ENCODE measurements around the gene ADAM11.
"Not testable (repeated sequence)": the region's sequence is repeated elsewhere in the genome, so short reads cannot be mapped to it uniquely, and the experiment has no call there.

ADAM11 gene, protein sequence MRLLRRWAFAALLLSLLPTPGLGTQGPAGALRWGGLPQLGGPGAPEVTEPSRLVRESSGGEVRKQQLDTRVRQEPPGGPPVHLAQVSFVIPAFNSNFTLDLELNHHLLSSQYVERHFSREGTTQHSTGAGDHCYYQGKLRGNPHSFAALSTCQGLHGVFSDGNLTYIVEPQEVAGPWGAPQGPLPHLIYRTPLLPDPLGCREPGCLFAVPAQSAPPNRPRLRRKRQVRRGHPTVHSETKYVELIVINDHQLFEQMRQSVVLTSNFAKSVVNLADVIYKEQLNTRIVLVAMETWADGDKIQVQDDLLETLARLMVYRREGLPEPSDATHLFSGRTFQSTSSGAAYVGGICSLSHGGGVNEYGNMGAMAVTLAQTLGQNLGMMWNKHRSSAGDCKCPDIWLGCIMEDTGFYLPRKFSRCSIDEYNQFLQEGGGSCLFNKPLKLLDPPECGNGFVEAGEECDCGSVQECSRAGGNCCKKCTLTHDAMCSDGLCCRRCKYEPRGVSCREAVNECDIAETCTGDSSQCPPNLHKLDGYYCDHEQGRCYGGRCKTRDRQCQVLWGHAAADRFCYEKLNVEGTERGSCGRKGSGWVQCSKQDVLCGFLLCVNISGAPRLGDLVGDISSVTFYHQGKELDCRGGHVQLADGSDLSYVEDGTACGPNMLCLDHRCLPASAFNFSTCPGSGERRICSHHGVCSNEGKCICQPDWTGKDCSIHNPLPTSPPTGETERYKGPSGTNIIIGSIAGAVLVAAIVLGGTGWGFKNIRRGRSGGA

DNA sequence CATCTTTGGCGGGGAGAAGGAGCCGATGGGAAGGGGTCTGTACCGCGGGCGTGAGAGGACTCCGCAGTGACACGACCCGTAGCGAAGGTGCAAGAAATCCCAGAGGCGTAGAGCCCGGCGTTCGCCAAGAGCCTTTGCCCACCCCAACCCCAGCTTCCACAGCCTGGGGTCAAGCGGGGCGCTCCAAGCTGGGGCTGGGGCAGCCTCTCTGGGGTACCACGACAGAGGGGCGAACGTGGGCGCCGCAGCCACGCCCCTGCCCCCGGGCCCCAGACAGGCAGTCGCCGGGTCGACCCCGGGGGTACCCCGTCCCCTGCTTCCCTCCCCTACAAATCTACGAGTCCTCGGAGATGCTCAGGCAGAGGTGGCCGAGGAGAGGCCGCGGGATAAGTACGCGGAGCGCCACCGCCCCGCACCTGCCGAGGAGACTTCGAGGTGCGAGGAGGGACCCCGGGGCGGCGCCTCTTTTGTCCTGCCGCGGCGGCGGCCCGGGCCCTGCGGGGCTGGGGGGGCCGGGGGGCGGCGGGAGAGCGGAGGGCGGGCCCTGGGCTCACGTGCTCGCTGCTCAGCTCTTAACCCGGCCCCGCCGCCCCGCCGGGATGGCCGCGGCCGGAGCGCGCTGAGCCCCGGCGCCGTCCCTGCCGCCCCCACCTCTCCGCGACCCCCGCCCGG, at the start of gene ADAM11:
Gene ADAM11, plus strand, starts transcription at position 575 of the 672 bp plus-strand sequence. CDS start 212 bp downstream, outside the sequence.
- DNase-seq = no peak

DNA sequence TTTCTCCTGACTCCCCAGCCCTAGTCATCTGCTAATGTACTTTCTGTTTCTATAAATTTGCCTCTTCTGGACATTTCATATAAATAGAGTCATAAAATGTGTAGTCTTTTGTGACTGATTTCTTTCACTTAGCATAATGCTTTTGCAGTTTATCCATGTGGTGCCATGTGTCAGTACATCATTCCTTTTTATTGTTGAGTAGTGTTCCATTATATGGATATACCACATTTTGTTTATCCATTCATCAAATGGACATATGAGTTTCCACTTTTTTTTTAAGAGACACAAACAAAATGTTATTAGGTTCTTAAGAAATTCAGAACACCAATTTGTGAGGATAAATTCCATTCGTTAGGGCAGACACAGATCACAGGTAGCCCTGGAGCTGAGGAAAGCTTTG, 39.3 kb upstream of the ADAM11 start:
- no peak for DNase-seq

DNA sequence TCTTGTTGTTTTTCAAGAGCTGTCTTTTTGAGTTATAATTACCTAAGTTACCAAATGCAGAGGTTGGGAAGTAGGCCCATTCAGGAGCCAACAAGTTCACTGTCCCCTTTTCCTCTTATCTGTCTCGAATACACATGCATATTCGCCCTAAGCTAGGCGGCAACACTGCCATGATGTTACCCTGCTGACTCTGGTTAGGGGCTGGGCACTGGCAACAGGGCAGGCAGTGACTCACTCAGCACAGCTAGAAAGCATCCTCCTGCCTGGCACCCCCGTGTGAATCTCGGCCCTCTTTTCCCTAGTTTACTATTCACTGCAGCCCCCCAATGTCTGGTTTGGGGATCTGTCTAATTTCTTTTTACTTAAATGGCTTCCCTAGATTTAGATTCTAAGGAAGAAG, 36.5 kb upstream of the ADAM11 start:
- no peak for DNase-seq

DNA sequence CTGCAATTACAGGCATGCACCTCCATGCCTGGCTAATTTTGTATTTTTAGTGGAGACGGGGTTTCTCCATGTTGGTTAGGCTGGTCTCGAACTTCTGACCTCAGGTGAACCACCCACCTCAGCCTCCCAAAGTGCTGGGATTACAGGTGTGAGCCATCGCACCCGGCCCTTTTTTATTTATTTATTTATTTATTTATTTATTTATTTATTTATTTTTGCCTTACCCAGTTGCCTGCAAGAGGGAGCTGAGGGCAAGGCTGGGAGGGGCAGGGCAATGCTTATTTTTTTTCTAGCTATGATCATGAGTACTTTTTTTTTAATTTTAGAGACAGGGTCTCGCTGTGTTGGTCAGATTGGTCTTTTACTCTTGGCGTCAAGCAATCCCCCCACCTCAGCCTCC, 32.7 kb upstream of the ADAM11 start:
- not testable (repeated sequence) for DNase-seq

DNA sequence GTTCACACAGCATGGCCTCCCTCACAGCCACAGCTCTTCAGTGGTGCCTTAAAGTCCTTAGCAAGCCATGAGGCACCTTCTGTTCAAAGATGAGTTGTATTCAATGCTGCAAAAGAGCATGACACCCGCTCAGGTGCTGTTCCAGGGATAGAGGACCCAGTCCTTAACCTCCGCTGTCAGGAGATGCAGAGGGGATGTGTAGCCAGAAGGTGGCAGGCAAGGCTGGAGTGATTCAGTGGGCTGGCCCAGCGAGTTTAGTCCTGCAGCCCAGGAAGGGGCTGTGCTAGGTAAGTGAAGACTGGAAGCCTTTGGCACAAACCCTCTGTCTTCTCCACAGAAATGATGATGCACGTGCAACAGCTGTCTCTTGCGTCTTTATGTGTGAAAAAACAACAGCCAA, 25.0 kb upstream of the ADAM11 start:
- DNase-seq = no peak

DNA sequence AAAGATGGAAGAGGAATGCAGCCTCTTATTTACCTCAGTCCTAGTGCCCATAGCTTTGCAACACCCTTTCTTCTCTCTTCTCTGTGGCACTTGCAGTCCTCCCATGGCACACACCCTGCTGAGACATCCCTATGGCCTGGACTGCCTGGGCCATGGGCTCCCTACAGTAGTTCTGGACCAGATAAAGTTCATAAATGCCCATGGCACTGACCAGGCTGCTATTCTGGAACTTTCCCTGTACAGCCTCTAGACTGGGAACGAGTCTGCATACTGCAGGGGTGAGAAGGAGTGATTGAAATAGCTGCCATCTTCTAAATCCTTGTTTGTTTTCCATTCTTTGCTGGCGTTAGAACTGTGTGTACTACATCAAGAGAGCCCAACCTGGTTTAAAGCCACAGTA, 24.5 kb upstream of the ADAM11 start:
- no peak for DNase-seq

DNA sequence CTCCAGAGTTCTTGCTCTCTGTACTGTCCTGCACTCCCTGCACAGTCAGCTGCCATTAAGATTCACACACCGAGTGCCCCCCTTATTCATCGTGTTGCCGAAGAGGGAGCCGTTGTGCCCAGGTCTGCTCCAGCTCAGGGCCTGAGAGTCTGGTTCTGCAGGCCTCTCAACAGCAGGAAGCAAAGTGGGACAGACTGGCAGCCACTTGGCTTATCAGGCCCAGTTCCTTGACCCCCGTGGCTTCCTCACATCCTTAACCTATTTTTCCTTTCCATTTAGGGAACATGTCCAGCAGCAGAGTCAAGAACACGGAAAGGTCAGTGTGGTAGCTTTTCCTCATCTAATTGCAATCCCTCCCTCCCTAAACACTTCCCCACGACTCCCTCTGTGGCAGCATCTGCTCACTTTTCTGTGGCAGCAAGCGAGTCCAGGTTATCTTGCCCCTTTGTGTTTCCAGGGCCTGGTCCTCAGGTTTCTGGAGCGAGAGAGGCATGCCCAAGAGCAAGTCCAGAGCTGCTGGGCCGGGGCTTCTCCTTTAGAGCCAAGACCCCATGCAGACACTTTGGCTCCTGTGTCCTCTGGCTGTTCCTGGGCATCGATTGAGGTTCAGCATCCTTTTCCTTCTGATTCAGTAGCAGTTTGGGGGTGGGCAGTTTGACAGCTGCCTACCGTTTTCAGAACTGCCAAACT, 22.1 kb upstream of the ADAM11 start:
- DNase-seq = no peak

DNA sequence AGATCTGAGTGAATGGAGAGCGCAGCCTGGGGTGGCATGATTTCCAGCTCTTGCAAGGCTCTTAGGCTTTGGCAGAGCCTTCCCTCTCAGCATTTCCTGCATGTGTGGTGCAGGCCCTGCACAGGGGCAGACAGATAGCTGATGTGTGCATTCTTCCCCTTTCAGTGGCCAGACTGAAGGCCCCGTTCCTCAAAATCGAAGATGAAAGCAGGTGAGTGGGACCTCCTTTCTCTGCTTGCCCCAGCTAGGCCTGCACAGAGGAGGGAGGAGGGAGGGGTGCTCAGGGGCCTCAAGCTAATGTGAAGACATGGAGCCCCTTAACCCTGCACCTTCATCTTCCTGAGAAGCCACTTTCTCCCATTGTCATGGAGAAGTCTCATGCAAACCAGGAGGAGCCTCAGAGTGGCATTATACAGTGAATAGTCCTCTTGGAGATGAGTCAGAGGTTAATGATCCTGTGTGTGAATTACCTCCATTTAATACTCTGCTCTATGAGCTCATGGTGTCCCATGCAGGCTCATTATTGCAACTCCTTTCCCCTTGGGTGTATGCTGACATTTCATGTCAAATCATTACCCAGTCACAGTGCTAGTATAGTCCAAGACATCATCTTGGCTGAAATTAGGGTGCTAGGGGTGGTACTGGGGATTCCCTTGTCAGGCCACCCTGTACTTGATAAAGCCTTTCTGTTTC, 20.4 kb upstream of the ADAM11 start:
- DNase-seq = no peak

DNA sequence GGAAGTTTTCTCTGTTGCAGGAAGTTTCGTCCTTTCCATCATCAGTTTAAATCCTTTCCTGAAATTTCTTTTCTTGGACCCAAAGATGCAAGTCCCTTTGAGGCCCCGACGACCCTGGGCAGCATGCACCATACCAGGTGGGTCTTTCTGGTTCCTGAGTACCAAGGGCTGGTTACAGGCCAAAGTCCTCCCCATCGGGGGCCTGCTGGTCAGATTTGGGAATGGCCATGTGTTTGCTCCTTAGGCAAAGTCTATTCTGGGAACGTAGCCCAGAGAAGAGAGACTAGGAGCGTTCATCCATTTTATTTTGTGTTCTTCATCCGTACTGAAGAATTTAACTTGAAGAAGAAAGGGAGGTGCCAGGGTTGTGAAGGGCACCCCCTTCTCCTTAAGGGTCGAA, 17.5 kb upstream of the ADAM11 start:
- DNase-seq = no peak

DNA sequence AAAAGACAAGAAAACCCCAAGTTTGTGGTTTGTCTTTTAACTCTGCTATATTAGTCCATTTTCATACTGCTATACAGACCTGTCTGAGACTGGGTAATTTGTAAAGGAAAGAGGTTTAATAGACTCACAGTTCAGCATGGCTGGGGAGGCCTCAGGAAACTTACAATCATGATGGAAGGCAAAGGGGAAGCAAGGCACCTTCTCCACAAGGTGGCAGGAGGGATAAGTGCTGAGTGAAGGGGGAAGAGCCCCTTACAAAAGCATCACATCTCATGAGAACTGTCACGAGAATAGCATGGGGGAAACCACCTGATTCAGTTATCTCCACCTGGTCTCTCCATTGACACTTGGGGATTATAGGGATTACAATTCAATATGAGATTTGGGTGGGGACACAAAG, 13.5 kb upstream of the ADAM11 start:
- DNase-seq = no peak

DNA sequence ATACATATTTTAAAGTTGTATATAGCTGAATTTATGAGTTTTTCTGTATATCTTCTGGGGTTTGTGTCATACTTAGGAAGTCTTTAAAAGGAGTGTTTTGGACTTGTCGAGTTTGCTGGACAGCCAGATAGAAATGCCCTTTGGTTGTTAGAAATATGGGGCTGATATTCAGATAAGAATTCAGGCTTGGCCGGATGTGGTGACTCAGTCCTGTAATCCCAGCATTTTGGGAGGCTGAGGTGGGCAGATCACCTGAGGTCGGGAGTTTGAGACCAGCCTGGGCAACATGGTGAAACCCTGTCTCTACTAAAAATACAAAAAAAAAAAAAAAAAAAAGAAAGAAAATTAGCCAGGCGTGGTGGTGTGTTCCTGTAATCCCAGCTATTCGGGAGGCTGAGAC, 13.1 kb upstream of the ADAM11 start:
- not testable (repeated sequence) for DNase-seq

DNA sequence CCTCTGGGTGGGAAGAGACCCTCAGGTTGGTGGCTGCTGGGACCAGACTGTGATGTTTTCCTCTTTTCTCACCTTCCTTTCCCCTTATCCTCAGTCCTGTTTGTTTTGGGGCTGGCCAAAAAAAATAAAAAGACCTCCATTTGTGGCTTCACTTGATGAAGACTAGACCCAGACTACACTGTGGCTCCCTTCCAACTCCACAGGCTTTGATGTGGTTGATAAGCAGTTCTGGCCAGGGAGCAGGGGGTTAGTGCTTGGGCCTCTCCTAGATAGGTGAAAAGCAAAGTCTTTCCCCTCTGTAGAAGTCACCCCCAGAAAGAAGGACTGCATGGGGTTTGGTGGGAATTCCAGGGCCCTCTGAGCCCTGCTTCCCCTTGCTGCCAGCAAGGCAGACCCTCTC, 11.2 kb upstream of the ADAM11 start:
- DNase-seq = no peak

DNA sequence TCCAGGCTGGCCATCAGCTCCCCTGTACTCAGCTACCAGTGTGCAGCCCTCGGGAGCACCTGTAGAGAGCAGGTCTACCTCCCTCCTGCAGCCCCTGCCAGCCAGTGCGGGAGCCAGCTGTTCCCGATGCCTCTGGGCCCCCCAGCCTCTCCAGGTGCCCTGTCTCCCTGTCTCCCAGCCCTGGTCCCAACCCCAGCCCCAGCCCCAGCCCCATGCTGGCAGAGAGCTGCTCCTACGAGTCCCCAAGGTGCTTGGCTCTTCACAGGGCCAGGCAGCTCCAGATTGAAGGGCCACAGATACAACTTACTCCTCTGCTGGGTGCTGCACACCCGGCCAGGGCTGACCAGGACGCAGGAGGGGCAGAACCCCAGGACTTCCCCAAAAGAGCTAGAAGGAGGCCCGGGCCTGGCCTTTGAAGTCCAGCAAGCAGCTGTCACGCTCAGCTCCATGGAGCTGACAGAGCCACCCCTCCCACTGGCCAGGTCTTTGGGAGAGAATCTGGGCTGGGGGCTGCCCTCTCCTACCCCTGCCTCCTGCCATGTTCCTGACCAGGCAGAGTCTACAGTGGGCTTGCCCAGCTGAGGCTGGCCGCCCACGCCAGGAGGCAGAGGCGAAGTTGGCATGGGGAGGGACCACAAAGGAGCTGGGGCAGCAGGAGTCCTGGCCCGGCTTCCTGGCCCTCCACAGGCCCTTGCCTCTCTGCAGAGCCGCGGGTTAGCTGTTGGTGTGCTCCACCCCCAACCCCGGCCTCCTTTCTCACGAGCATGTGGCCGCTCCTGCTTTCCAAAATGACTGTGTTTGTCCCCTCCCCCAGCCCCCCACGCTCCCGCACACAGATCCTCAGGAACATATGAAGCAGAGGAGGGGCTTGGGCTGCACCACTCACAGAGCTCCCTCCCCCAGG, 9.5 kb upstream of the ADAM11 start:
- DNase-seq = no peak

DNA sequence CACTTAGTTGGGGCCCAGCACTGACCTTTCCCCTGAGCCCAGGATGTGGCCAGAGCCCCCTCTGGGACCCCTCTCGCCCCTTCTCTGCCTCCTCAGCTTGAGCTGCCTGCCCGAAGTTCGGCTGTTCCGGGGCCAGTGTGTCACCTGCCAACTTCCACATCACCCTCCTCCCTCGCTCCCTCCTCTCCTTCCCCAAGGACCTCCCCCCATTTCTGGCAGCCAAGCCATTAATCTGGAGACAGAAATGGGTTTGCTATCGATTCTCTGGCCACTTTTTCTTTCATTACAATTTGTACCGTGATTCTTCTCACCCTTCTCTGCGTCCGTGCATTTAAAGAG, 8.8 kb upstream of the ADAM11 start:
- DNase-seq = no peak

DNA sequence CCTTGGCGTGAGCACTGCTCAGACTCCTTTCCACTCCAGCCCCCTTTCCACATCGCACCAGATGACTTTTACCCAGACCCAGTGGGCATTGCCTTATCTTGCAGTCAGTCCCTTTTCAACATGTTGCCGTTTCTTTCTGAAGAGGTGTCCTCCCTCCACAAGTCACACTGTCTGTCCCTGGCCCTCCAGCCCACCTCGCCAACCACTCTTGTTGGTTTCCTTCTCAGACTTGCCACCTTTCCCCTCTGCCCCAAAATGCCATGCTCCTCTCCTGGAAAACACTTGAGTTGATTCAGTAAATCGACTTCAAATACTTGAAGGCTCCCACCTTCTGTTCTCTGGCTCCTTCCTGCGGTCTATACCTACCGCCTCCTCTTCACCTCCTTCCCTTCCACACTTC, 7.5 kb upstream of the ADAM11 start:
- no peak for DNase-seq

DNA sequence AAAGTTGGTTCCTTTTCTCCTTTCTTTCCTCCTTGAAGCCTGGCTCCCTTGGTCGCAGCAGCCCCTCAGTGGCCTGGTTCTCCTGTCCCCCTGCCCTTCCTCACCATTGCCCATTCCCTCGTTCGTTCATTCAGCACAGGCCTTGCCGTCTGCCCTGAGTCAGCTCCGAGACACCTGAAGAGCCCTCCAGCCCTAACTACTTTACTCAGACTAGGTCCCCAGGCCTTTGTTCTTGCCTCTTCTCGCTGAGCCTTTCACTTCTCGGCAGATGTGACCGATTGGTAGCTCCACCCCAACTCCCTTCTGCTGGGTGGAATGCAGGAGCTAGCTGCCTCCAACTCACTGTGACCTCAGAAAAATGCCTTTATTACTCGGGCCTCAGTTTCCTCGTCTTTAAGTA, 7.0 kb upstream of the ADAM11 start:
- DNase-seq = no peak

DNA sequence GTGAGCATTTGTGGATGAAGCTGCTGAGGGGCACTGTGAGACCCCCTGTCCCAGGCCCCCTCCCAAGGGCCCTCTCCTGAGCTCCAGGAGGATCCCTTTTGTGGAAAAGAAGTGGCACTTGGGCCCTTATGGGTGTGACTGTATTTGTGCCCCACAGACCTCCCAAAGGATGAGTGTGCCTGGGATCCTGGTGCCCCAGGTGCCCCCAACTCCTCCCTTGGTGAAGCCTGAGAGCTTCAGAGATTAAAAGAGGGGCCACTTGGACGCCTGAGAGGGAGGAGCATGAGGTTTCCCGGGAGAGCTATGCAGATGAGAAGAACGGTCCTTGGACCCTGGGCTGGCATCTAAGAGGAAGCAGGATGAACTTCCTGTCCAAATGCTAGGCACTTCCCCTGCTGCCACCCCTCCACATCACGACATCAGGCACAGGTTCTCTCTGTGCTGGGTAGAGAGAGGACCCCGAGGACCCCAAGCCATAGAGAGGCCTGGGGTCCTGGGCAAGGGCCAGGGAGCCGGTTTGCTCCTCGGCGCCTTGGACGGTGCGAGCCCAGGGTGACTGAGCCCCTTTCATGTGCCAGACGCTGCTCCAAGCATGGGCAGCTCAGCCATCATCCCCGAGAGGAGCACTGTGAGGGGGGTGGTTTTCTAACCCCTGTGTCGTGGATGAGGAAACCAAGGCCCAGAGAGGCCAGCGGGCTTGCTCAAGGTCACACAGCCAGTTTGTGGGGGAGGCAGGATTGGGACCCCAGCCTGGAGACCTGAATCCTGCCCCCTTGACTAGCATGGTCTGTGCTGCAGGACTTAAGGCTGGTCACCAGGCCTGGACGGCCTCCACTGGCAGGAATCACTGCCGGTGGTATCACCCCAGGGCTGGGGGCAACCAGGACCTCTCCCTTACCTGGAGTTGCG, 5.6 kb upstream of the ADAM11 start:
- DNase-seq = no peak

DNA sequence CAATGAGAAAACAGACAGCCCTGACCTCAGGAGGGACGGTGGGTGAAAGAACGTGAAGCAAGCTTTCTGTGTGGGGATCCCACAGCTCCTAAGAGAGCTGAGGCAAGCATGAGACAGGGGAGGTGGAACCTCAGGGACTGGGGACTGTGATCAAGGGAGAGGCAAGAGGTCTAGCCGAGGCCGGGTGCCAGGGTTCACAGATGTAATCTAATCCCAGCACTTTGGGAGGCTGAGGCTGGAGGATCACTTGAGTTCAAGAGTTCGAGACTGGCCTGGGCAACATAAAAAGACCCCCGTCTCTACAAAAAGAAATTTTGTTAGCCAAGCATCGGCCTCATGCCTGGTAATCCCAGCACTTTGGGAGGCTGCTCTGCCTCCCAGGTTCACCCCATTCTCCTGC, 4.5 kb upstream of the ADAM11 start:
- no peak for DNase-seq

DNA sequence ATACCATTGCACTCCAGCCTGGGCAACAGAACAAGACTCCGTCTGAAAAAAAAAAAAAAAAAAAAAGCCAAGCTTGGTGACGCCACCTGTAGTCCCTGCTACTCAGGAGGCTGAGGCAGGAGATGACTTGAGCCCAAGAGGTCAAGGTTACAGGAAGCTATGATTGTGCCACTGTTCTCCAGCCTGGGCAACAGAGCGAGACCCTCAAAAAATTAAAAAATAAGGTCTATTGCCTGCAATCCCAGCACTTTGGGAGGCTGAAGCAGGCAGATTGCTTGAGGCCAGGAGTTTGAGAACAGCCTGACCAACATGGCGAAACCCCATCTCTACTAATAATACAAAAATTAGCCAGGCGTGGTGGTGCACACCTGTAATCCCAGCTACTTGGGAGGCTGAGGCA, 3.6 kb upstream of the ADAM11 start:
- not testable (repeated sequence) for DNase-seq
